Measurements from ENCODE around the gene HS6ST3. TPM values are rescaled to one million over a fixed set of nuclear protein-coding genes. Genes with fewer than 3 reads are reported as not detected.

HS6ST3 gene
- total and polyA plus RNA-seq, 2 experiments from 2014 or later: 0.11 TPM; not detected in 1

DNA sequence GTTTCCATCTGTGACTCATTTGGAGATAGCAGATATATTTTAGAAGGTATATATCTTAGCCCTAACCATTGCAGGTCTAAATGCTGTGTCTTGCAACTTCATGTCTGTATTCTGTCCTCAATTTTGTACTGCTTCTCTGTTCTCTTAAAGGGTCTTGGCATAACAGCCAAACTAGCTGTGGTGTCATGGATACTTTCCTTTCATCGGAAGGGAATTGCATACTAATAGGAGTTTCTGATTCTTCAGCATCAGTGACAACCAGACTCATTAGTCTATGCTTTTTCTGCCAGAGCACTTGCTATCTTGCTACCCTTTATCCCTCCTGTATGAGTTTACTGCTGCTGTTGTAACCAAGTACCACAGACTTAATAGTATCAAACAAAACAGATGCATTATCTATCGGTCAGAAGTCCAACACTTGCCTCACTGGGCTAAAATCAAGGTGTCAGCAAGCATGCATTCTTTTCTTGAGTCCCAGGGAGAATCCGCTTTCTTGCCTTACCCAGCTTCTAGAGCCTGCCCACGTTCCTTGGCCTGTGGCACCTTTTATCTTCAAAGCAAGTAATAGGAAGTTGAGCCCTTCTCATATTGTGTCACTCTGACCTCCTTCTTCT is 253.1 kb downstream of the HS6ST3 start:
- Histone ChIP-seq H2AFZ (no peak overlapping the region), H3K9me2 (ENCODE audit: insufficient read depth) (no peaks in the 10 kb centered on the region), H3F3A (ENCODE audit: insufficient read depth) (no peaks in the 10 kb centered on the region), H3K9ac (no peak overlapping the region), H3K36me3 (ENCODE audit: low read depth) (no peaks in the 10 kb centered on the region), H4K20me1 (ENCODE audit: insufficient read depth) (no peaks in the 10 kb centered on the region), H3K79me2 (ENCODE audit: insufficient read depth) (no peaks in the 10 kb centered on the region), H3K27me3 (replicated peaks; ENCODE audit: insufficient read depth) (no peaks in the 10 kb centered on the region), H3K27ac (no peak overlapping the region), H3K9me3 (ENCODE audit: low read depth) (no peaks in the 10 kb centered on the region), H3K4me3 (no peak overlapping the region), H3K4me1 (ENCODE audit: insufficient read depth) (no peaks in the 10 kb centered on the region), H3K4me2 (ENCODE audit: unreplicated experiment) (no peak overlapping the region)
- in situ Hi-C loops (cut with MboI): no loop called here
- no peak for DNase-seq
- no peak for TF ChIP-seq EZH2 (IDR thresholded peaks at IDR 0.05; ENCODE audit: insufficient read depth, poor library complexity, severe bottlenecking)
- TF ChIP-seq EZH2phosphoT487 (IDR thresholded peaks at IDR 0.05; ENCODE audit: insufficient read depth, low read depth): no peak
- WGBS, 2 experiments (ENCODE audit: low coverage in 1 of 2, low lambda C conversion rate in 2 of 2, missing lambda C conversion rate in 2 of 2): 52 to 57% methylated on average over 4 of the region's 4 CpGs

- Histone ChIP-seq H3K9ac (no peak overlapping the region), H3K36me3 (ENCODE audit: low read depth) (no peaks in the 10 kb centered on the region), H2AFZ (no peak overlapping the region), H3K79me2 (ENCODE audit: insufficient read depth) (no peaks in the 10 kb centered on the region), H3K4me3 (no peak overlapping the region), H3K4me2 (ENCODE audit: unreplicated experiment) (no peak overlapping the region), H3K27ac (no peak overlapping the region), H3K4me1 (ENCODE audit: insufficient read depth) (no peaks in the 10 kb centered on the region), H3F3A (ENCODE audit: insufficient read depth) (no peaks in the 10 kb centered on the region), H3K9me3 (ENCODE audit: low read depth) (no peaks in the 10 kb centered on the region), H3K9me2 (ENCODE audit: insufficient read depth) (no peaks in the 10 kb centered on the region), H4K20me1 (ENCODE audit: insufficient read depth) (no peaks in the 10 kb centered on the region), H3K27me3 (replicated peaks; ENCODE audit: insufficient read depth) (no peaks in the 10 kb centered on the region)
- in situ Hi-C loops (cut with MboI): no loop called here
- no peak for DNase-seq
- TF ChIP-seq EZH2 (IDR thresholded peaks at IDR 0.05; ENCODE audit: insufficient read depth, poor library complexity, severe bottlenecking) (no peak), EZH2phosphoT487 (IDR thresholded peaks at IDR 0.05; ENCODE audit: insufficient read depth, low read depth) (no peak)
- WGBS, 2 experiments (ENCODE audit: low coverage in 1 of 2, low lambda C conversion rate in 2 of 2, missing lambda C conversion rate in 2 of 2): 69 to 71% methylated on average over 4 of the region's 4 CpGs
These were observed 257.0 kb downstream of the HS6ST3 start for GRCh38 chr13:96346921-96347320.

GRCh38 chr13:96373597-96373996 is 283.7 kb downstream of the HS6ST3 start:
- no peaks in the 10 kb centered on the region for H3K27me3 ChIP-seq (replicated peaks; ENCODE audit: insufficient read depth)
- no peak overlapping the region for H3K9ac ChIP-seq
- DNase-seq: no peak
- H3K4me3 ChIP-seq: no peak overlapping the region
- no peak overlapping the region for H3K27ac ChIP-seq
- no peaks in the 10 kb centered on the region for H3K79me2 ChIP-seq (ENCODE audit: insufficient read depth)
- no peaks in the 10 kb centered on the region for H3K36me3 ChIP-seq (ENCODE audit: low read depth)
- H3K9me2 ChIP-seq (ENCODE audit: insufficient read depth): no peaks in the 10 kb centered on the region
- in situ Hi-C loops (cut with MboI): no loop called here
- H3F3A ChIP-seq (ENCODE audit: insufficient read depth): no peaks in the 10 kb centered on the region
- H3K9me3 ChIP-seq (ENCODE audit: low read depth): no peaks in the 10 kb centered on the region
- no peak overlapping the region for H2AFZ ChIP-seq
- 35 to 37% methylated on average over 1 of the region's 1 CpG for WGBS, 2 experiments (ENCODE audit: low coverage in 1 of 2, low lambda C conversion rate in 2 of 2, missing lambda C conversion rate in 2 of 2)
- H4K20me1 ChIP-seq (ENCODE audit: insufficient read depth): no peaks in the 10 kb centered on the region
- no peak overlapping the region for H3K4me2 ChIP-seq (ENCODE audit: unreplicated experiment)
- TF ChIP-seq EZH2phosphoT487 (IDR thresholded peaks at IDR 0.05; ENCODE audit: insufficient read depth, low read depth): no peak
- TF ChIP-seq EZH2 (IDR thresholded peaks at IDR 0.05; ENCODE audit: insufficient read depth, poor library complexity, severe bottlenecking): no peak
- H3K4me1 ChIP-seq (ENCODE audit: insufficient read depth): no peaks in the 10 kb centered on the region

DNA sequence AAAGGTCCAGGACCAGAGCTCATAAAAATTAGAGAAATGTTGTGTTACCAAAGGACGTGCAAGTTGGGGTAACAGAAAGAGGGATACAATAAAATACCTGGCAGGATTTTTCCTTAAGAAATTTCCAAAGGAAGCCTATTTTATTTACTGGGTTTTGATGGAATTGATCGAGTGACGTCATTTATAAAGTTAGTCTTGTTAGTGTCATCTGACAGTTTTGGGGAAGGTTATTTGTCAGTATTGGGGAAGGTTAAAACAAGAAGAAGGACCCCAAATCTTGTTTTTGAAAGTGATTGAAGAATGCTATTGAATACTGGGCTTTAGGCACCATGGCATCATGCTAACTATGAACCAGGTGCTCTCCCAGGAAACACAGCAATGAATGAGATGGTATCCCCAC is 287.9 kb downstream of the HS6ST3 start:
- Histone ChIP-seq H3K4me3 (no peak overlapping the region), H3K79me2 (ENCODE audit: insufficient read depth) (no peaks in the 10 kb centered on the region), H3K27me3 (replicated peaks; ENCODE audit: insufficient read depth) (no peaks in the 10 kb centered on the region), H3K36me3 (ENCODE audit: low read depth) (no peaks in the 10 kb centered on the region), H3K4me2 (ENCODE audit: unreplicated experiment) (no peak overlapping the region), H2AFZ (no peak overlapping the region), H4K20me1 (ENCODE audit: insufficient read depth) (no peaks in the 10 kb centered on the region), H3K9me3 (ENCODE audit: low read depth) (no peaks in the 10 kb centered on the region), H3K27ac (no peak overlapping the region), H3K9me2 (ENCODE audit: insufficient read depth) (no peaks in the 10 kb centered on the region), H3K4me1 (ENCODE audit: insufficient read depth) (no peaks in the 10 kb centered on the region), H3K9ac (no peak overlapping the region), H3F3A (ENCODE audit: insufficient read depth) (no peaks in the 10 kb centered on the region)
- in situ Hi-C loops (cut with MboI): no loop called here
- TF ChIP-seq EZH2phosphoT487 (IDR thresholded peaks at IDR 0.05; ENCODE audit: insufficient read depth, low read depth) (no peak), EZH2 (IDR thresholded peaks at IDR 0.05; ENCODE audit: insufficient read depth, poor library complexity, severe bottlenecking) (no peak)
- no peak for DNase-seq
- WGBS, 2 experiments (ENCODE audit: low coverage in 1 of 2, low lambda C conversion rate in 2 of 2, missing lambda C conversion rate in 2 of 2): 59 to 67% methylated on average over 3 of the region's 3 CpGs

DNA sequence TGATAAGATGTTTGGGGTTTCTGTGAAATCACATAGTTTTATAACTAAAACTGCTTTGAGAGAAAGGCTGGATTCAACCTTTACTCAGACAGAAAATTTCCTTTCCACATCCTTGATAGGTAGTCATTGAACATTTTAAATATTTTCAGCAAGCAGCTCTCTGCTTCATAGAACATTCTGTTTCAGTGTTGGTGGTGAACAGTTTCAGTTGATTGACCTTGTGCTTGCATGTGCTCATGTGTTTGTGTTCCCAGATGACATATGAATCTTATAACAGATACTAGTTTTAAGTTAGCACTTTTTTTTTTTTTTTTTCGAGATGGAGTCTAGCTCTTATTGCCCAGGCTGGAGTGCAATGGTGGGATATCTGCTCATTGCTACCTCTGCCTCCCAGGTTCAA is 290.1 kb downstream of the HS6ST3 start:
- Histone ChIP-seq H3K36me3 (ENCODE audit: low read depth) (no peaks in the 10 kb centered on the region), H3K9ac (no peak overlapping the region), H3K9me3 (ENCODE audit: low read depth) (no peaks in the 10 kb centered on the region), H3K4me2 (ENCODE audit: unreplicated experiment) (no peak overlapping the region), H3K27ac (no peak overlapping the region), H4K20me1 (ENCODE audit: insufficient read depth) (no peaks in the 10 kb centered on the region), H2AFZ (no peak overlapping the region), H3K4me1 (ENCODE audit: insufficient read depth) (no peaks in the 10 kb centered on the region), H3K9me2 (ENCODE audit: insufficient read depth) (no peaks in the 10 kb centered on the region), H3F3A (ENCODE audit: insufficient read depth) (no peaks in the 10 kb centered on the region), H3K4me3 (no peak overlapping the region), H3K79me2 (ENCODE audit: insufficient read depth) (no peaks in the 10 kb centered on the region), H3K27me3 (replicated peaks; ENCODE audit: insufficient read depth) (no peaks in the 10 kb centered on the region)
- in situ Hi-C loops (cut with MboI): no loop called here
- no peak for DNase-seq
- TF ChIP-seq EZH2 (IDR thresholded peaks at IDR 0.05; ENCODE audit: insufficient read depth, poor library complexity, severe bottlenecking) (no peak), EZH2phosphoT487 (IDR thresholded peaks at IDR 0.05; ENCODE audit: insufficient read depth, low read depth) (no peak)
- 43 to 47% methylated on average over 1 of the region's 1 CpG for WGBS, 2 experiments (ENCODE audit: low coverage in 1 of 2, low lambda C conversion rate in 2 of 2, missing lambda C conversion rate in 2 of 2)

All from GM23248 (cell line).